DOHH2 (cell line): ENCODE data around the gene AURKB.
A peak's percentile ranks its signal among the peaks of the same experiment; 100 is the strongest.

ENCODE experiments used
- H3F3A ChIP-seq: fragments of 200-600 bp; sonication (generic), shearing (Covaris generic); 2 replicates; pipeline ENCODE4 v1.6.0; 2016; ENCODE audit warnings: antibody characterized with exemption, mild to moderate bottlenecking; ENCODE audit not compliant: control insufficient read depth, insufficient read depth
- H3K27ac ChIP-seq: fragments of 200-600 bp; sonication (generic); 2 replicates; pipeline ENCODE4 v1.5.1; 2014; ENCODE audit warnings: low read depth, mild to moderate bottlenecking, low read length, moderate library complexity
- H3K27me3 ChIP-seq: fragments of 200-600 bp; sonication (generic); 2 replicates; pipeline ENCODE4 v1.6.1; 2014; ENCODE audit warnings: mild to moderate bottlenecking, low read length, mixed read lengths; ENCODE audit not compliant: control insufficient read depth
- H3K36me3 ChIP-seq: fragments of 200-600 bp; sonication (generic); 2 replicates; pipeline ENCODE4 v1.6.1; 2014; ENCODE audit warnings: mild to moderate bottlenecking, low read length, moderate library complexity, mixed read lengths; ENCODE audit not compliant: control insufficient read depth
- H3K4me1 ChIP-seq: fragments of 200-600 bp; sonication (generic); 2 replicates; pipeline ENCODE4 v1.6.1; 2014; ENCODE audit warnings: mild to moderate bottlenecking, low read length, mixed read lengths; ENCODE audit not compliant: control insufficient read depth
- H3K4me2 ChIP-seq: fragments of 200-600 bp; sonication (generic); 2 replicates; pipeline ENCODE4 v1.6.0; 2014; ENCODE audit warnings: mild to moderate bottlenecking, low read length, moderate library complexity
- H3K4me3 ChIP-seq: fragments of 200-600 bp; sonication (generic); 2 replicates; pipeline ENCODE4 v1.5.1; 2014; ENCODE audit warnings: mild to moderate bottlenecking, low read length, mixed read lengths
- H3K79me2 ChIP-seq: fragments of 200-600 bp; sonication (generic); 2 replicates; pipeline ENCODE4 v1.6.1; 2014; ENCODE audit warnings: mild to moderate bottlenecking, low read length, mixed read lengths; ENCODE audit not compliant: control insufficient read depth
- H3K9me2 ChIP-seq: fragments of 200-600 bp; sonication (generic); replicated peaks from 2 replicates; pipeline ENCODE4 v1.6.1; 2014; ENCODE audit warnings: mild to moderate bottlenecking, low read length, mixed read lengths; ENCODE audit not compliant: control insufficient read depth
- H3K9me3 ChIP-seq: fragments of 200-600 bp; sonication (generic); 2 replicates; pipeline ENCODE4 v1.6.1; 2014; ENCODE audit warnings: antibody characterized with exemption, low read length, mixed read lengths; ENCODE audit not compliant: control insufficient read depth, insufficient read depth
- H4K20me1 ChIP-seq: fragments of 200-600 bp; sonication (generic); 2 replicates; pipeline ENCODE4 v1.6.0; 2014; ENCODE audit warnings: low read depth, mild to moderate bottlenecking, antibody characterized with exemption, low read length, moderate library complexity; ENCODE audit not compliant: control insufficient read depth, insufficient read depth
- EZH2phosphoT487 ChIP-seq: fragments of 200-600 bp; sonication (generic); IDR thresholded peaks from 2 replicates; pipeline ENCODE4 v1.6.1; 2017; ENCODE audit warnings: borderline replicate concordance, mild to moderate bottlenecking, antibody characterized with exemption, low read length, moderate library complexity, mixed read lengths
- TF ChIP-seq, protein P1 (sequence below): fragments of 200-600 bp; sonication (generic); IDR thresholded peaks from one replicate; pipeline ENCODE4 v1.5.1; 2014; ENCODE audit warnings: antibody characterized with exemption, mild to moderate bottlenecking, low read depth, low read length; ENCODE audit not compliant: poor library complexity, severe bottlenecking

Gene AURKB

DNA sequence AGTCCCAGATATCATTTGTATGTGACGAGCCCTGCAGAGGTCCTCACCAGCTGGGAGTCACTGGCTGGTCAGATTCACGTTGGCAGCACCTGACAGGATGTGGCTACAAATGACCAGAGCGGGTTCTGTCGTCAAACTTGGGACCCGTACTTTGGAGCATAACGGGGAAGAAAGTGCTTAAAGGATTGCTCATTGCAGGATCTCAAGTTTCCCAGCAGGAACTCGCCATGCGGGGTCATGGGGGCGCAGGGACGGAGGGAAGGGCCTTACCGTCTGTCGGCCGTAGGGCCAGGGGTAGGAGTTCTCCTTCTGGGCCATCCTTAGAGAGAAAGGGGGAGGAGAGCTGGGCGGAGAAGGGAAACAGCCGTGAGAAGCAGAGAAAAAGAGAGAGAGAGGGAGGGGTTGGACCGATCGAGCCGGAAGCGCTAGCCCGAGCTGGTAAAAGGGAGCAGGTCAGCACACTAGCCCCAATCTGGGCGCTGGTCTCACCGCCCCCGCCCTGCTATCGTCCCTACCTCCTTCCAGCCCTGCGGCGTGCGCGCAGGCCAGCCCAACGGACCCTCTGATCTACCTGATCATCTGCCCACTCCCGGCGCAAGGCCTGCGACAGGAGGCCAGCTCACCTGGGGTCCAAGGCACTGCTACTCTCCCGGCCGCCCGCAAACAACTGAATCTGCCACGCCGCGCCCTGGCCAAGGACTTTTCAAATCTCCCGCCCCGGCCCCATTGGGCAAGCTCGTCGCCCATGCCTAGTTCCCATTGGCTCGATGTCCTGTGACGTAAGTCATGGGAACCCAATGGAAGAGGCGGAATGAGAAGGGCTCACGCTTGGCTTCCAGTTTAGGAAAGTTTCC is at the start of gene AURKB:
Gene AURKB (minus strand): TSS at position 669 of the 854 bp plus-strand sequence. CDS start 351 bp downstream, at position 318.
- peaks cover 46% of the 10 kb centered on the region for H3K79me2 ChIP-seq
- H3K4me2 ChIP-seq = peak within 1 kb of the TSS; percentile 67

DNA sequence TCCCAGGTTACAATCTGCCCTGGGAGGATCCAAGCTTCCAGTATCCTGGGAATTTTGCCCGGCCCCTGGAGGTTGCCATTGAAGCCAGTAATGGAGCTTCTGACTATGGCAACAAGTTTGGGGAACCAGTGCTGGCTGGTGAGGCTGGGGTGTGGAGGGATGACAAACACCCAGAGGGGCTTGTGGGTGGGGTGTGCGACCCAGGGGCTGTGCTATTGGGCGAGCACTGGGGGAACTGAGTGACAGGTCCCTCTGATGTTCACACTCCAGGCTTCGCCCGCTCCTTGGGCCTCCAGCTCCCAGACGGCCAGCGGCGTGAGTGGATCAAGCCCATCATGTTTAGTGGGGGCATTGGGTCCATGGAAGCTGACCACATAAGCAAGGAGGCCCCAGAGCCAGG is 47.4 kb upstream of the AURKB start:
- H3K27me3 ChIP-seq = no peaks in the 10 kb centered on the region
- no peaks in the 10 kb centered on the region for H3K9me2 ChIP-seq
- no peak overlapping the region for H3K4me2 ChIP-seq
- no peak overlapping the region for H3K27ac ChIP-seq
- no peaks in the 10 kb centered on the region; the same call in 1 of the 2 replicates for H4K20me1 ChIP-seq
- peaks cover 81% of the 10 kb centered on the region for H3K36me3 ChIP-seq
- no peaks in the 10 kb centered on the region for H3K9me3 ChIP-seq
- peaks cover 9% of the 10 kb centered on the region for H3K79me2 ChIP-seq
- H3K4me3 ChIP-seq = no peak overlapping the region
- TF ChIP-seq, protein P1, sequence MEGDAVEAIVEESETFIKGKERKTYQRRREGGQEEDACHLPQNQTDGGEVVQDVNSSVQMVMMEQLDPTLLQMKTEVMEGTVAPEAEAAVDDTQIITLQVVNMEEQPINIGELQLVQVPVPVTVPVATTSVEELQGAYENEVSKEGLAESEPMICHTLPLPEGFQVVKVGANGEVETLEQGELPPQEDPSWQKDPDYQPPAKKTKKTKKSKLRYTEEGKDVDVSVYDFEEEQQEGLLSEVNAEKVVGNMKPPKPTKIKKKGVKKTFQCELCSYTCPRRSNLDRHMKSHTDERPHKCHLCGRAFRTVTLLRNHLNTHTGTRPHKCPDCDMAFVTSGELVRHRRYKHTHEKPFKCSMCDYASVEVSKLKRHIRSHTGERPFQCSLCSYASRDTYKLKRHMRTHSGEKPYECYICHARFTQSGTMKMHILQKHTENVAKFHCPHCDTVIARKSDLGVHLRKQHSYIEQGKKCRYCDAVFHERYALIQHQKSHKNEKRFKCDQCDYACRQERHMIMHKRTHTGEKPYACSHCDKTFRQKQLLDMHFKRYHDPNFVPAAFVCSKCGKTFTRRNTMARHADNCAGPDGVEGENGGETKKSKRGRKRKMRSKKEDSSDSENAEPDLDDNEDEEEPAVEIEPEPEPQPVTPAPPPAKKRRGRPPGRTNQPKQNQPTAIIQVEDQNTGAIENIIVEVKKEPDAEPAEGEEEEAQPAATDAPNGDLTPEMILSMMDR = no peak
- no peaks in the 10 kb centered on the region for H3F3A ChIP-seq
- no peaks in the 10 kb centered on the region for H3K4me1 ChIP-seq

More for the DNA sequence above, at the start of gene AURKB:
- TF ChIP-seq, protein P1 = no peak
- no peak for TF ChIP-seq EZH2phosphoT487
- H3K9me3 ChIP-seq = no peaks in the 10 kb centered on the region
- peak within 1 kb of the TSS; percentile 96 for H3K4me3 ChIP-seq
- peaks cover 27% of the 10 kb centered on the region for H3K4me1 ChIP-seq
- no peaks in the 10 kb centered on the region for H3K9me2 ChIP-seq
- no peaks in the 10 kb centered on the region for H3K27me3 ChIP-seq
- H3K36me3 ChIP-seq = peaks cover 49% of the 10 kb centered on the region
- H4K20me1 ChIP-seq = peaks cover 11% of the 10 kb centered on the region
- peaks cover 24% of the 10 kb centered on the region for H3F3A ChIP-seq
- peak within 1 kb of the TSS; percentile 88 for H3K27ac ChIP-seq

DNA sequence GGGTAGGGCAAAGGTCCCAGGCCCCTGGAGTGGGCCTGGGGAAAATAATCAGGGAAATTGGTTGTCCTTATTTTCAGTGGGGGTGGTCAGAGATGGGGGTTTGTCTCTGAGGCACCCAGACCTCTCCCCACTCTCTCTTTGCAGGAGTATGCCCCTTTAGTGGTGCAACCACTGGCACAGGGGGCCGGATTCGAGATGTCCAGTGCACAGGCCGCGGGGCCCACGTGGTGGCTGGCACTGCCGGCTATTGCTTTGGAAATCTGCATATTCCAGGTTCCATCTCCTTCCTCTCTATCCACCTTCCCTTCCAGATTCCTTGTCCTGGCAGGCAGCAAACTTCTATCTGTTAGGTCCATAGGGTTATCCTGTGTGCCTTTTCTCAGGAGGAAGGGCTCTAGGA is 46.3 kb upstream of the AURKB start:
- no peak for TF ChIP-seq EZH2phosphoT487
- Histone ChIP-seq H3K79me2 (peaks cover 21% of the 10 kb centered on the region), H3K4me2 (no peak overlapping the region), H3K27me3 (no peaks in the 10 kb centered on the region), H3K4me3 (no peak overlapping the region), H3K4me1 (no peaks in the 10 kb centered on the region), H3K36me3 (peaks cover 76% of the 10 kb centered on the region), H3K27ac (no peak overlapping the region), H3K9me3 (no peaks in the 10 kb centered on the region), H4K20me1 (no peaks in the 10 kb centered on the region; the same call in 1 of the 2 replicates), H3K9me2 (no peaks in the 10 kb centered on the region), H3F3A (no peaks in the 10 kb centered on the region)

DNA sequence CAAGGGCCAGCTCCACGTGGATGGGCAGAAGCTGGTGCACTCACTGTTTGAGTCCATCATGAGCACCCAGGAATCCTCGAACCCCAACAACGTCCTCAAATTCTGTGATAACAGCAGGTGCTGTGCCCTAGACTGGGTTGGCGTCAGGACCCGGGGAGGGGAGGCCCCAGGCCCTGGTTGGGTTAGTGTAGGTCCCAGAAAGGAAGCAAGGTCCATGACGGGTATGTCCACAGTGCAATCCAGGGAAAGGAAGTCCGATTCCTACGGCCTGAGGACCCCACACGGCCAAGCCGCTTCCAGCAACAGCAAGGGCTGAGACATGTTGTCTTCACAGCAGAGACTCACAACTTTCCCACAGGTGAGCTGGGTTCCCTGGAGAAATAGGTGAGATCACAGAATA is 45.9 kb upstream of the AURKB start:
- H3K4me1 ChIP-seq = no peaks in the 10 kb centered on the region
- no peaks in the 10 kb centered on the region for H3K27me3 ChIP-seq
- H3F3A ChIP-seq = no peaks in the 10 kb centered on the region
- peaks cover 25% of the 10 kb centered on the region for H3K79me2 ChIP-seq
- H4K20me1 ChIP-seq = no peaks in the 10 kb centered on the region; the same call in 1 of the 2 replicates
- H3K9me3 ChIP-seq = no peaks in the 10 kb centered on the region
- H3K27ac ChIP-seq = no peak overlapping the region
- no peak overlapping the region for H3K4me3 ChIP-seq
- TF ChIP-seq, protein P1 = no peak
- TF ChIP-seq EZH2phosphoT487 = no peak
- no peaks in the 10 kb centered on the region for H3K9me2 ChIP-seq
- H3K36me3 ChIP-seq = peaks cover 72% of the 10 kb centered on the region
- H3K4me2 ChIP-seq = no peak overlapping the region
